8988T (cell line): ENCODE results near the gene STARD5.

Source experiments
- DNase-seq: peaks from one replicate; pipeline ENCODE4 v3.0.0; 2011

Gene STARD5

DNA sequence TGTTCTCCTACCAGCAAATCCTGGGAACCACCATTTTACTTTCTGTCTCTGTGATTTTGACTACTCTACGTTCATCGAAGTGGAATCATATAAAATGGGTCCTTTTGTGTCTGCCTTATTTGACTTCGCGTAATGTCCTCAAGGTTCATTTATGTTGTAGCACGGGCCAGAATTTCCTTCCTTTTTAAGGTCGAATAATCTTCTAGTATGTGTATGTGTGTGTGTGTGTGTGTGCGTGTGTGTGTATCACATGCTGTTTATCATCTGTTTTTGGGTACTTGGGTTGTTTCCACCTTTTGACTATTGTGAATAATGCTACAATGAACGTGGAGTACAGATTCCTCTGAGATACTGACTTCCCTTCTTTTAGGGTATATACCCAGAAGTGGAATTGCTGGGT lies 35.3 kb downstream of the STARD5 start:
- no peak for DNase-seq

DNA sequence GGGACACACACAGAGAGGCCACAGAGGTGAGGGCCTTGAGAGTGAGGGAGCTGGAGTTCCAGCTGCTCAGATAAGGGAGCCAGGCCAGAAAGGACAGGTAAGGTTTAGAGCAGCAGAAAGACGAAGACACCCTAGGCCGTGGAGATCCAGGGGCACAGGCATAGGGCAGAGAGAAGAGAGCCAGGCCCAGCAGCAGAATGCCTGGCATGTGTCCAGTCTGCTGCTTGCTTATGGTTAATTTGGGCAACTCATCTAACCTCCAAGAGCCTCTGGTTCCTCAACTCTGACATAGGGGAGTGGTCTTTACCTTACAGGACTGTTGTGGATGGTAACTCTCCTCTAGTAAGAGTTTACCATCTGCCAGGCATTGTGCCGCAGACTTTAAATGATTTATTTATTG lies 35.9 kb downstream of the STARD5 start:
- no peak for DNase-seq

DNA sequence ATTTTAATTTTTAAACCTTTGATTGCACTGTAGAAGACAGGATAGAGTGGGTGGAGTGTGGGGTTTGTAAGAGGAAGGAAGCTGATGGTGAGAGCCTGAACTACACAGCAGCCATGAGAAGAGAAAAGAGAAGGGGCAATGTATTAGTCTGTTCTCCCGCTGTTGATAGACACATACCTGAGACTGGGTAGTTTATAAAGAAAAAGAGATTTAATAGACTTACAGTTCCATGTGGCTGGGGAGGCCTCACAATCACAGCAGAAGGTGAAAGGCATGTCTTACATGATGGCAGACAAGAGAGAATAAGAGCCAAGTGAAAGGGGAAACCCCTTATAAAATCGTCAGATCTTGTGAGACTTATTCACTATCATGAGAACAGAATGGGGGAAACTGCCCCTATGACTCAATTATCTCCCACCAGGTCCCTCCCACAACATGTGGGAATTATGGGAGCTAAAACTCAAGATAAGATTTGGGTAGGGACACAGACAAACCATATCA lies 37.3 kb downstream of the STARD5 start:
- no peak for DNase-seq

DNA sequence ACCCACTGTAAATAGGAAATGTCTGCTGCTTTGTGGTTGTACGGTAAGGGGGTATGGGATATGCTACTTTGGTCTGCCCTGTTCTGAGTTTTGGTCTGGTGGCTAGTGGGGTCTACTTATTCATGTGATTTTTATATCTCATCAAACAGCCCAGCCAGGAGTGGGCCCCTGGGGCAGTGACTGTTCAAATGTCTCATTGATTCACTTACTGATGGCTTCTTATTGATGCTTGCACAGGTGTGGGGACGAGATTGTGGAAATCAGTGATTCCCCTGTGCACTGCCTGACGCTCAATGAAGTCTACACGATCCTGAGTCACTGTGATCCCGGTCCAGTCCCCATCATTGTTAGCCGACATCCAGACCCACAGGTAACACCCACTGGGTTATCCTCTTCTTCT lies 38.5 kb downstream of the STARD5 start:
- DNase-seq, result no peak

DNA sequence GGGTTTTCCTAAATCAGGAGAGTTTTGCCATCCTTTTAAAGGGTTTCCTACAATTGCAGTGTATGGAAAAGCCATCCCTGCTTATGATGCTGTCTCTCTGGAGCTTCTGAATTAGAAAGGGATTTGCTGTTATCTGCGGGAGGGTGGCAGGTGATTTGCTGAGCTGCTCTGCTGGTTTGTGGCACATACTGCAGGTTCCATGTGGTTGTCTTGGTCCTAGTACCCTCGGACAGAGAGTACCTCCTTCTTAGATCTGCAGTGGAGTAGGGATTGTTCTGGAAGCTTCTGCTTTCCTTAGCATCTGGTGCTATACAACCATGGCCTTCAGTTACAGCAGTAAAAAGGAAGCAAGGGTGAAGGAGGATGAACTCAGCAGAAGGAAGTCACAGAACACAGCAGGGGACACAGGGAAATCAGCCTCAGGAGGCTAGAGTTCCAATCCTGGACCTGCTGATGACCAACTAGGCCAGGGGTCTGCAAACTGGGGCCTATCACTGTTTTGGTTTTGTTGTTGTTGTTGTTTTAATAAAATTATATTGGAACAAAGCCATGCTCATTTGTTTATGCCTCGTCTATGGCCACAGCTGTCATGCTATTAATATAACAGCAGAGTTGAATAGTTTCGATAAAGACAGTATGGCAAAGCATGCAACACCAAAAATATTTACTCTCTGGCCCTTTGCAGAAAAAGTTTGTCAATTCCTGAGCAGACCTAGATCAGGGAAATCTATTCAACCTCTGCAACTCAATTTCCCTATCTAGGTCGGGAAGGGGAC lies 39.5 kb downstream of the STARD5 start:
- no peak for DNase-seq

DNA sequence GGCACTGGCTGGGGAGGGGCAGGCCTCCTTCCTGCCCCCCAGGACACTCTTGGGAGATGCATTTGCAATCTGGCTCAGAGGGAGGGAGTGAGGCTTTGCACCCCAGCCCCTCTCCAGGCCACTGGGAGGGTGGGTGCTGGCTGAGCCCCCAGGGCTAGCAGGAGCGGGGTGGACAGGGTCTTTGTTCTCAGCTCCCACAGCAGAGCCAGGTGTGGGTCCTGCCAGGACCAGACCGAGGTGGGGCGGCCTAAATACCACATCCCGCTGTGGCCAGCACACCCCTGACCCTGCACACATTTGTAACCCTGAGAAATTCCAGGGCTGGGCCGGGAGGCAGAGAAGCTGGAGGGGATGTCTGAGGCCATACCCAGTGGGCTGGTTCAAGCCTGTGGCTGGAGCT lies 41.0 kb downstream of the STARD5 start:
- no peak for DNase-seq

DNA sequence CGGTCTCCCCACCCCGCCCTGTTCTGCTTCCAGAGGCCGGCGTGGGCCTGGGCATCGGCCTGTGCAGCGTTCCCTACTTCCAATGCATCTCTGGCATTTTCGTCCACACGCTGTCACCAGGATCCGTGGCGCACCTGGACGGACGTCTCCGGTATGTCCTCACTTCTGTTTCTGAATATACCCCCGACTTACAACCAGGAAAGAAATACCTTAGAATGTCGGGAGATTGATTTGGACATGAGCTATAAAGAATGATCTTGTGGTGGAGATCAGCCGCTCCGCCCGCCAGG lies 41.4 kb downstream of the STARD5 start:
- DNase-seq, result no peak

DNA sequence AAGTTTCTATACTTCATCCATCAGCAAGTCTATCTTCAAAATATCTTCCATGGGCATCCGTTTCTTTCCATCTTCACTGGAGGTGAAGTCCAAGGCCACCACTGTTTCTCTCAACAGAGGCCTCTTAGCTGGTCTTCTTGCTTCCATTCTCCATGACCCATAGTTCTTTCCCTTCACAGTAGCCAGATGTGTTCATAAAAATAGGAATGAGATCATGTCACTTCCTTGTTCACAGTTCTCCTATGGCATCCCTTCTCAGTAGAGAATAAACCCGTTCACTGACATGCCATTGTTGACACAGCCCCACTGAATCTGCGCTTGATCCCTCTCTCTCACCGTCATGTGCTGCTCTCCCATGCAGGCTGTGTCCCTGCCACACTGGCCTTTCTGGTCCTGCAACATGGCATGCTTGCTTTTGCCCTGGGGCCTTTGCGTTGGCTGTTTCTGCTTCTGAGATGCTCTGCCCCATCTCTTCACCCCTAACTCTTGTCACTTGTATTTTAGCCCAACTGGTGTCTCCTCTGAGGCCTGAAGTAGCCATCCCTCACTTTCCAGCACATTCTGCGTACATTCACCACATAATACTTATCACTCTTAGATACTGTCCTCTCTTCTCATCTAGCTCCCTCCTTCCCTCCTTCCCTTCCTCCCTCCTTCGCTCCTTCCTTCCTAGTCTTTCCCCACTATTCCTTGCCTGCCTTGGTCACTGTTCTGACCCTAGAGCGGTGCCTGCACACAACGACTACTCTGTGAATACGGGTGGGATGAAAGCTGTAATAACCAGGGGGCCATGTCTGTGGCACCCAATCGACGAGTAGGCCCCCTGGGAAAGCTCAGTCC lies 42.0 kb downstream of the STARD5 start:
- no peak for DNase-seq

DNA sequence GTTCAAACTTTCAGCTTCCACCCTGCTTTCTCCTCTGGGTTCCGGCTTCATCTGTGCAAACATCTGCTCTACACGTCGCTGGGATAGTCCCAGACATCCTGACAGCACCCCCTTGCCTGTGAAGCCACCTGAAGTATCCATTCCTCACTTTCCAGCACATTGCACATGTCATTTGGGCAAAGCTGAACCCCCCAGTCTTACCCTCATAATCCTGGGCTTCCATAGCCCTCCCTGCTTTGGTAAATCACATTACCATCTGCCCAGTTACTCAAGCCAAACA lies 42.5 kb downstream of the STARD5 start:
- no peak for DNase-seq

DNA sequence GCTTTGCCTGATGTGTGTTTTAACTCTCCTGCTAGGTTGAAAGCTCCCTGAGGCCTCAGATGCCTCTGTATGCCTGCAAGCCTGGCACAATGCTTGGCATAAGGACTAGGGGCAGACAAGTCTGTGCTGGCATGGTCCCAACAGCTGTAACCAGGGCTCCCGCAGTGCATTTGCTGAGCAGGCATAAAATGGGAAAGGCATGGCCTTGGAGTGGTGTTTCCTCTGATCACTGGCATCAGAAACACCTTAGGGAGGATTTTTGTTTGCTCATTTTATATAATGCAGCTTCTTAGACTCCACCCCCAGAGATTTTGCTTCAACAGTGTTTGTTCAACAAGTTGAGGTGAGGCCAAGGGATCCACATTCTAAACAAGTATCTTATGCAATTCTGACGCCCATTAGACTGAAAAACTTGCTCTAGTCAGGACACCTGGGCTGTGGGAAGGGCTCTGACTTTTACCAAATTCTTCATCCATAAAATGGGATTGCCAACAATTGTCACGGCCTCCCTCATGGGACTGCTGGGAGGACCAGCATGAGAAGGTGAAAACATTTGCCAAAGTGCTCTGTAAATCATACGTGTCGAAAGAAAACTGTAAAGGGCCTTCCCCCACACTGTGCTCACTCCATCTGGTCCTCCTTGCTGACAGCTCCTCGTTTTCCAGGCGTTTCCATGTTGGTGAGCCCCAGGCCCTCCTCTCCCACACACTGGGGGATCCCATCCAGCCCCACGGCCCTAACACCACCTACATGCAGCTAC lies 43.1 kb downstream of the STARD5 start:
- DNase-seq, result no peak

DNA sequence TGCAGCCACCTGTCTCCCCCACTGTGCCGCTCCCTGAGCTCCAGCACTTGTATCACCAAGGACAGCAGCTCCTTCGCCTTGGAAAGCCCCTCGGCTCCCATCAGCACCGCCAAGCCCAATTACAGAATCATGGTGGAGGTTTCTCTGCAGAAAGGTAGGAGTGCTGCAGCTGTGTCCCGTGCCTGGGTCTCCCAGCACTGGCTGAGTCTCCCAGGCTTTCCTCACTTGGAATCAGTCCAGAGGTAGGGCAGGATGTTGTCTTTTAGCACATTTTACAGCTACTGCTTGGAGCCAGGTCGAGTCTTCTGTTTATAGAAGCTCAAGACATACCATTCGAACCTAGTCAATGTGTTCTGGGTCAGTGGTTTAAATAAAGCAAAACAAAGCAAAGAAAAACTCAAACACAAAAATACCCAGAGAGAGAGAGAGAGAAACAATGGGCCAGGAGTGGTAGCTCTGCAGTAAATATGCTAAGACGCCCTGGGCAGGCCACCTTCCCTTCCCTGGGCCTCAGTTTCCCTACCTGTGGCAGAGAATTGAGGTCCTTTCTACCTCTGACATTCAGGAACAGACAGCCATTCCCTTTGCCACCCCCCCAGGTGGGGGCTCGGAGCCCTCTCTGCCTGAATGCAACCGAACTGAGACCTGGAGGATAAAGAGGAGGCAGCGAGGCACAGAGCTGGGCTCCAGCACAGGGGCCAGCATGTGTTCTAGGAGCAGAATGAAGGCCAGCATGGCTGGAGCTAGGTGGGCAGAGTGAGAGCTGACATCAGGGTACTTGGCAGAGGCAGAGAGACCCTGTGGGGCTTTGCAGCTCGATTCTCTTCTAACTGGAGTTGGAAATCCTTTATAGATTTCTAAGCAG lies 44.1 kb downstream of the STARD5 start:
- no peak for DNase-seq

DNA sequence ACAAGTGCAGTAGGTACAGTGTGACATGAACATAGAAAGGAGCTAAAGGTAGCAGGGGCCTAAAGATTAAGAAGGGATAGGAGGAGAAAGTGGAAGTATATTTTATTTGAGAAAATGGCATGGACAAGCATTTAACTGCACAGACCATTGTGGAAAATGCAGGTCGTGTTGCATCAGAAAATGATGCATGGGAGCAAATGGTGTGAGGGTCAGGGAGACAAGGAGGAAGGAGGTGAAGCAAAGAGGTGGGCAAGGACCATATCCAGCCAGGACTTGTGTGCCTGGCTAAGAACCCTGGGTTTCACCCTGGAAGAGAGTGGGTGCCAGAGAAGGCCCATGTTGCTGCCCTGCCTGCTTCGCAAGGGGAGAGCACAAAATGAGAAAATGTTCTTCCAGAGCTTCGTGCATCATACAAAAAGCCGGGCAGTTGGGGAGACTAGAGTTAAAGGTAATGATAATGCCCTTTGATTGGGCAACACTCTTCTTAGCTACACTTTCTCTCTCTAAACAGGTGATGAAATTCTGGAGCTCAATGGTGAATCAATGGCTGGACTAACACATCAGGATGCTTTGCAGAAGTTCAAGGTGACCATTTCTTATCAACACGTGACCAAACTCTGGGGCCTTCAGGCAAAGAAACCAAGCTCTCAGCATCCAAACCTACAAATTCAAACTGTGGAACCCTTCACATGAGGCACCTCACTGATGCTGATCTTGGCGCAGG lies 45.5 kb downstream of the STARD5 start:
- DNase-seq, result no peak

DNA sequence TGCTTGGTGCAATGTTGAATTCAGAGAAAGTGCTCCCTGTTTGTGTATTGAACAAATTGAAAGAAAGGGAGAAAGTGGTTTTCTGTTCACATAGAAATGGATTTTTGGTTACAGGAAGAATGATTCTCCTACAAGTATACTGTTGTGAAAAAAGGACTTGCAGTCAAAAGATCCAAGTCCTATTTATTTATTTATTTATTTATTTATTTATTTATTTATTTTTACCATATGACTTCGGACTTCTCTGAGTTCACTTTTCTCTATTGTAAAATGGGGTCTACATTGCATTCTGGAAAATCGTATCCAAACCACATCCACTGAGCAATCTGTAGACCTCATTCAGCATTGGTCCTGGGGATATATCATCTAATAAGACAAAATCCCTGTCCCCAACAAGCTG lies 46.1 kb downstream of the STARD5 start:
- DNase-seq, result no peak

DNA sequence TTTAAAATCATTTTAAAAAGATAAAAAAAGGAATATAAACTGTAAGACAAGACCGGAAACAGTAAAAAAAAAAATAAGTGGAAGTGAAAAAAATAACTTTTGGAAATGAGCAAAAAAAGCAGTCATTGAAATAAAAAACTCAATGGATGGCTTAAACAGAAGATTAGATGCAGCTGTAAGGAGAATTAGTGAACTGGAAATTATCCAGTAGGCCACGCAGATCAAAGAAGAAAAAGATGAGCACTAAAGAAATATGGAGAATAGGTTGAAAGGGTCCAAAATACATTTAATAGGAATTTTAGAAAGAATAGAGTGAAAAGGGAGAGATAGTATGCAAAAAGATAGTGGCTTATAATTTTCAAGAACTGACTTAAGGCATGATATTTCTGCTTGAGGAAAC lies 47.0 kb downstream of the STARD5 start:
- DNase-seq, result no peak

DNA sequence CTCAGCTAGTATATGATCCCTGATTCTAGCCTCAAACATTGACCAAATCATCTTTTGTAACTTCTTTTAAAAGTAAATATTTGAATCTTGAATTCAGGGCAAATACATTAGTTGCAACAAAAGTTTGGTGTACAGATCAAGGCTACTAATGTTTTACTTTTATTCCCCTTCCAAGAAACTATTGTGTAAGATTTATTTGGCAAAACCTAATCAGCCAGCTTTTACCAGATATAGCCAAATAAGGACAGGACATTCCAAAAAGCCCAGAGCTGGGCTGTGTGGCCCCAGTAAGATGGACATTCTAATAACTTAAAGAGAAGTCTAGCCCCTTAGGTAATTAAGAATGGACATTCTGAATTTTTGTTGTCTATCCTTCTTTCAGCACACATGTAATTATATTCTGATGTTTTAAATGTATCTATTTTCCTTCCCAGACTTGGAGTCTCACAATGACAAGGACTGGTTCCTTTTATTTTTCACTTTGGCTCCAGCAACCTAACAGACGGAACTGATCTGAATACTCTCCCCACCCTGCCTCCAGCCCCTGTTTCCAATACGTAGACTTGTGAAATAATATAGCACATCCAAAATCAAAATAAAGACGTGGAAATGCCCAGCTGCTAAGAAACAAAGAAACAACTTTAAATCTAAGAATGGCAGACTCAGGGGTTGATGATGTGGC lies 48.1 kb downstream of the STARD5 start:
- no peak for DNase-seq

DNA sequence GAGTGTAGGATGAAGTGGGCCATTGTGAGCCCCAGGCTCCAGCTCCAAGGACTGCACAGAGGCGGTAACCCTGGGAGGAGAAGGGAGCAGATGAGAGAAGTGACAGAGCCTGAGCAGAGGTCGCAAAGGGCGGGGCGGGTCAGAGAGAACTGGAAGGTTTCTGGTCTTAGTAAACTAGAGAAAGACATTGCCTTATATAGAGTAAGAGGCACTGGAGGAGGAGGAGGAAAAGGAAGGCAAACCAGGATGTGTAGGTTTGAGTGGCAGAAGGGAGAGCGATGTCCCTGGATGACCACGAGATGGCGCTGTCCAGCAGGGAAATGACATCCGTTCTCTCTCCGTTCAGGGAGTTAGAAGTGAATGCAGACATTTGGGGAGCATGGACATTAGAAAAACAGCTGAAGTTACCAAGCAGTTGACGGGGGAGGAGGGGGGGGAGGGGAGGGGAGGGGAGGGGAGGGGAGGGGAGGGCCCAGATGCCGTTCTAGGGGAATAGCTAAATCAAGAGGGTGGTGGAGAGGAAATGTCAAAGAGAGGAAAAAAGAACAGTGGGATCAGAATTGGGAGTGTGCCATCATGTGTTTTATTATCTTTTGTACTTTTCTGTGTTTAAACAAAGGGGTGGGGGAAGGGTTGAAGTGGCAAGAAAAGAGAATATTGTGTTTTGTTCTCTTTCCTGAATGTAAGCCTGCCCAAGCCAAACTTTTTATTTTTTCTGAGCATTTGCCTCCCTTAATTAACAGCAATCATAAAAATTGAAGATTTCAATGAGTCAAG lies 48.8 kb downstream of the STARD5 start:
- DNase-seq, result no peak

DNA sequence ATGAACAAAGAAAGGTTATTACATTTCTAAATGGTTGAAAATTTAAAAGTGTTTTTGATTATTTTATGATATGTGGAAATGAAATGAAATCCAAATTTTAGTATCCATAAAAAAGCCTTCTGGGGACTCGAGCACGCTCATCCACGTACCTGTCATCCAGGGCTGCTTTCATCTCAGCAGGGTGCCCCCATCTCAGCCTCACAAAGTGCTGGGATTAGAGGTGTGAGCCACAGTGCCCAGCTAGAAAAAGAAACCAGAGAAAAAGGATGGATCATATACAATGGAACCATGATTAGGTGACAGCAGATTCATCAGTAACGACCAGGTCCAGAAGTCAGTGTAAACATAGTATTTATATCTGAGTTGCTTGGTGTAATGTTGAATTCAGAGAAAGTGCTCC lies 49.7 kb downstream of the STARD5 start:
- DNase-seq, result no peak

DNA sequence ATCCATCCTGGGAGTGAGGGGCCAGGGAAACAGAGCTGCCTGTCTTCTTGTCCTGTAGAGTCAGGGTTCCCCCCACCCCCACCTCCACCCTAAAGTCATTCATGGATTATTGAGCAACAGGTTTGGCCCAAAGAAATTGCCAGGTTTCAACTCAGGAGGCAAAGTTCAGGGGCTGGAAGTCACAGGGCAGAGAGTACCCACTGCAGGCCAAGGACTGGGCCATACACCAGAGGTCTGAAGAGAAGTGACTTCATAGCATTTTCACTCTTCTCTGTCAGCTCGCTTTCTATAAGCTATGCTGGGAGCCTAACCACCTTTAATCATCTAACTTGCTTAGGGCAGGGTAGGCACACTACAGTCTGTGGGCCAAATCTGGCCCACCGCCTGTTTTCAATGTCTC lies 50.1 kb downstream of the STARD5 start:
- no peak for DNase-seq

DNA sequence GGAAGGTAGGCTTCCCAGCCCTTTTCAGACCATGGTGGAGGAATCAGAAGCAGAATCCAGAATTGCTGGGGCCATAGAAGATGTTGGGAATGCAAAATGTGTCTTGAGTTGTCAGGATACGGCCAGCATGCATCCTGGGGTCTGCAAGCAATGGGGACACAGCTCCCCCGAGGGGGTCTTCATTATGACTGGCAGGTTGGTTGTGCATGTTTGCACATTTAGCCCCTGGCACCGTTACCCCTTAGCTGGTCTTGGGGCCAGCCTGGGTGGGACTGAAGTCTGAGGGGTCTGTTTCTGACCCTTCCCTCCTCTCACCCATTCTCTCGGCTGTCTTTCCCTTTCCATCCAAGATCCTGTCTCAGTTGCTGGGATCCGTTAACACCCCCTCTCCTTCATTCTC lies 50.7 kb downstream of the STARD5 start:
- no peak for DNase-seq

DNA sequence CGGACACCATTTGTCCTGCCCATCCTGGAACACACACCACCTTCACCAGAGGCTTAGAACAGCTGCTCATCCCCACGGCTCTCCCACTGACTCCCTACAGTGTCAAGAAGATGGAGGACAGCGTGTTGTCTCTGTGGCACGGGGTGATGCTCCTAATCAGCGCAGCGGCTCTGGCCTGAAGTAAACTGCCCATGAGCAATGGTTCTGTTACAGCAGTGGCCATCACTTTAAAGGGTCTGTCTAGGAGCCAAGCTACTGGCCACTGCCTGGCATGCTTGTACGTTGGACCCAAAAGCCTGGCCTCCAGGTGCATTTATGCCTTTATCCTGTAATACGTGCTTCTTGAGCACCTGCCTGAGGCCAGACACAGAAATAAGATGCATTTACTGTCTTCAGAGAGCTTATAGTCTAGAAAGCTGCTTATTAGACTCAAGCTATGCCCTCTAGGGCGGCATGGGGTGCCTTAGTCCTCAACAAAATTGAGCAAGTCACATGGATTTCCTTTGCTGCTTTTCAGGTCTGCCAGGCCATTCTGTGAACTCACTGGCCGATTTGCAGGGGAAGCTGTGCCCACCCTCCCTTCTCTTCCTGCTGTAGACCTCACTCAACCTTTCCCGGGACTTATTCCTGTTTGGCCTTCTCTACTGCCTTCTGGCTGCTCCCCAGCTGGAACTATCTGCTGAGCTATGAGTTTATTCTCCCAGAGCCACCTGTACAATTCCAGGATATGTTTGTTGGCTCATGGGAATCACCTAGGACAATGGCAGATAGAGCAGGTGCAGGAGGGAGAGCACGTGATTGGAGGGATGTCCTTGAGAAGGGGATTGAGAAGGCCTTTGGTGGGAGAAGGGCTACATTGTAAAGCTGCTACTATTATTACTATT lies 51.9 kb downstream of the STARD5 start:
- no peak for DNase-seq
